ENCODE data around the gene ZNF488.

ZNF488 gene

GRCh38 chr10:47410271-47410670 is 26.2 kb upstream of the ZNF488 start:
- DNase-seq (ENCODE audit: low read depth), result no peak
- TF ChIP-seq CTCF (IDR thresholded peaks at IDR 0.05; ENCODE audit: control insufficient read depth, insufficient read depth, low read depth, low read length, missing control alignments), result no peak
- H3K4me3 ChIP-seq (ENCODE audit: control insufficient read depth, low read depth, low read length), result no peak overlapping the region

GRCh38 chr10:47409866-47410256 is 25.8 kb upstream of the ZNF488 start:
- no peak for DNase-seq (ENCODE audit: low read depth)
- no peak for TF ChIP-seq CTCF (IDR thresholded peaks at IDR 0.05; ENCODE audit: control insufficient read depth, insufficient read depth, low read depth, low read length, missing control alignments)

GRCh38 chr10:47409171-47409865 is 25.2 kb upstream of the ZNF488 start:
- no peak overlapping the region for H3K4me3 ChIP-seq (ENCODE audit: control insufficient read depth, low read depth, low read length)
- TF ChIP-seq CTCF (IDR thresholded peaks at IDR 0.05; ENCODE audit: control insufficient read depth, insufficient read depth, low read depth, low read length, missing control alignments), result no peak
- DNase-seq (ENCODE audit: low read depth), result no peak

More at GRCh38 chr10:47409866-47410256, 25.8 kb upstream of the ZNF488 start:
- no peak overlapping the region for H3K4me3 ChIP-seq (ENCODE audit: control insufficient read depth, low read depth, low read length)

- DNase-seq (ENCODE audit: low read depth), result no peak
- no peak for TF ChIP-seq CTCF (IDR thresholded peaks at IDR 0.05; ENCODE audit: control insufficient read depth, insufficient read depth, low read depth, low read length, missing control alignments)
- H3K4me3 ChIP-seq (ENCODE audit: control insufficient read depth, low read depth, low read length), result no peak overlapping the region
Observed at GRCh38 chr10:47408606-47409005, 24.5 kb upstream of the ZNF488 start.

- no peak overlapping the region for H3K4me3 ChIP-seq (ENCODE audit: control insufficient read depth, low read depth, low read length)
- DNase-seq (ENCODE audit: low read depth), result no peak
- TF ChIP-seq CTCF (IDR thresholded peaks at IDR 0.05; ENCODE audit: control insufficient read depth, insufficient read depth, low read depth, low read length, missing control alignments), result no peak
Observed at GRCh38 chr10:47406870-47407691, 23.0 kb upstream of the ZNF488 start.

GRCh38 chr10:47406548-47406869 is 22.4 kb upstream of the ZNF488 start:
- H3K4me3 ChIP-seq (ENCODE audit: control insufficient read depth, low read depth, low read length), result no peak overlapping the region
- DNase-seq (ENCODE audit: low read depth), result no peak
- TF ChIP-seq CTCF (IDR thresholded peaks at IDR 0.05; ENCODE audit: control insufficient read depth, insufficient read depth, low read depth, low read length, missing control alignments), result no peak
